HG02938 (cell line): ENCODE measurements around the gene UNC13A.

Experiments used
- ATAC-seq: cut with Tn5 transposase; IDR thresholded peaks from one replicate; pipeline ENCODE4 v1.9.1; 2021; ENCODE audit warnings: mild to moderate bottlenecking, moderate library complexity; ENCODE audit not compliant: unreplicated experiment

UNC13A gene

GRCh38 chr19:17673937-17674799 lies 14.0 kb downstream of the UNC13A start:
- ATAC-seq = no peak

DNA sequence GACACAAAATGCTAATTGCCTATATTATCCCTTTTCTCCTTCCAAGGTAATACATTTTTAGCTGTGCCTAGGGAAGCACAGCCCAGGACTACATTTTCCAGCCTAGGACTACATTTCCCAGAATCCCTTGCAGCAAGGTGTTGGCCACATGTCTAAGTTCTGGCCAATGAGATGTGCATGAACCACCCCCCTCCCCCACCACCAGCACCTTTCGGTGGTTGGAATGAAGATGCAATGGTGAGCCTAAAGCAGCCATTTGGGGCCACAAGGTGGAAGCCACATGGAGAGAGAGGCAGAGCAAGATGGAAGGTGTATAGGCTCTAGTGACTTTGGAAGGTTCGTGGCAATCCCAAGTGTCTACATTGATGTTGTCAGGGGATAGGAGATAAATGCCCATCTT lies 16.2 kb downstream of the UNC13A start:
- no peak for ATAC-seq

- no peak for ATAC-seq
These were observed 18.7 kb downstream of the UNC13A start for GRCh38 chr19:17669419-17669818.

- no peak for ATAC-seq
These were observed 23.1 kb downstream of the UNC13A start for GRCh38 chr19:17665058-17665457.

DNA sequence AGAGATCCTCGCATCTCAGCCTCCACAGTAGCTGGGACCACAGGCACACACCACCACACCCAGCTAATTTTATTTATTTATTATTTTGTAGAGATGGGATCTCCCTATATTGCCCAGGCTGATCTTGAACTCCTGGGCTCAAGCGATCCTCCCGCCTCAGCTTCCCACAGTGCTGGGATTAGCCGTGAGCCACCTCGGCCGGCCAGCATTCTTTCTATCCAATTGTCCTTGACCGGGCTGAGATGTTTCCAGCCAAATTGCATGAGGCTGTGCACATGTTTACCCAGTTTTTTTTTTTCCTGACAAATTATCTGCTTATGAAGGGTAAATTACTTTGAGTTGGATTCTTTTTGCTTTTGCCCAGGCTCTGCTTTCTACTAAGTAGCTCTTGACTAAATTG lies 28.2 kb downstream of the UNC13A start:
- no peak for ATAC-seq

DNA sequence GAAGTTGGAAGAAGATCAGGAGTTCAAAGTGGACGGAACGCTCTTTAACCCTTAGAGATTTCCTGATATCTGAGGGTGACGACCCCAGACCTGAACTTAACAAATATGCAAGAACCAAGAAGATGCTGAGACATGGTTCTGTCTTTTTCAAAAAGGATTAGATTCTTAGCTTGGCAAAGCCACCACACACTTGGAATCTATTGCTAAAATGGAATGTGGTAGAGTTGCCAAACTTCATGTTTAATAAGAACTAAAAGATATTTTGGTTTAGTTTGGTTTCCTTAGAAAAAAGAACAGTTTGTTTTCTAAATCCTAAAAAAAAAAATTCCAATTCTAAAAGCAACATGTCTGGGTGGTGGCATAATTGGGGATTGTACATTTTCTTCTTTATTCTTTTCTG lies 29.5 kb downstream of the UNC13A start:
- ATAC-seq = no peak

GRCh38 chr19:17658240-17658639 lies 29.9 kb downstream of the UNC13A start:
- no peak for ATAC-seq

GRCh38 chr19:17656970-17657369 lies 31.2 kb downstream of the UNC13A start:
- no peak for ATAC-seq

DNA sequence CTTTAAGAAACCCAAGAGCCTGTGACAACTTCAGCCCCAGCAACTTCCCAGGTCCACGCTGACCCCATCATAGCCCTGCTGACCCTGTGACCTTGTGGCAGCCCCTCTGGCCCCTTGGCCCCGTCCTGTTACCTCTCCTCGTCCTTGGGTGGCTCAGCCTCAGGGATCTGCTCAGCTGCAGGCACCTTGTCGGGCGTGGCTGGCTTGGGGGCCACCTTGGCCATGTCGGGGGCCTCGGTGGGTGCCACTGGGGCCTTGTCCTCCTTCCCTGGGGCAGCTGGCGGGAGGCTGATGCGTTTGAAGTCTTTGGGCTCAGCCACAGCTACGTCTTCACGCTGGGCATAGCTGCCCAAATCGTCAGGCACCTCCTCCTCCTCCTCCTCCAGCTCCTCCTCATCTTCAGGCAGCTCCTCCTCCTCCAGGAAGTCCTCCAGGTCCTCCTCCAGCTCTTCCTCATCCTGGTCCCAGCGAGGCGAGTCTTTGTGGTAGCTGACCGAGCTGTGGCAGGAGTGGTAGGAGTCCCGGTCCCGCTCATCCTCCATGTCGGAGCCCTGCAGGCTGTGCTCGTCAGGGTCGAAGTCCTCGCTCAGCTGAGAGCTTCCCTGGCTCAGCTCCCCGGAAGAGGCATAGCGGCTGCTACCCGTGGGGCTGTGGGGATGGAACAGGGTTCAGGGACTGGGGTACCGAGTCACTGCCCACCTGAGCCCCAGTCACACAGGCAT lies 32.2 kb downstream of the UNC13A start:
- ATAC-seq = no peak

DNA sequence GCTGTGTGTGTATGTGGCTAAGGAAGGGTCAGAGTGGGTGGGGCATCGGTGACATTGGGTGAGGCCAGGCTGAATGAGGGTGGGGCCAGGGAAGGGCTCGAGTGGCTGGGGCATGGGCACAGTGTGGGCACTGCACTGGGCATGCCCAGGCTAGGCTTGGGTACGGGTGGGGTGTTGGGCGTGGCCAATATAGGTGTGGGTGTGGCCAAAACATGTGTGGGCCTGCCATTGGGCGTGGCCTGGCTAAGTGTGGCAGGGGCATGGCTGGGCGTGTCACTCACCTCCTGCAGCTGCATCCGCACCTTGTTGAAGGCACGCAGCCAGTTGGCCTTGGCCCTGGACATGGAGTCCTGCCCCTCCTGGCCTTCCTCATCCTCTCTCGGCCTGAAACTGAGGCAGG lies 33.2 kb downstream of the UNC13A start:
- no peak for ATAC-seq

DNA sequence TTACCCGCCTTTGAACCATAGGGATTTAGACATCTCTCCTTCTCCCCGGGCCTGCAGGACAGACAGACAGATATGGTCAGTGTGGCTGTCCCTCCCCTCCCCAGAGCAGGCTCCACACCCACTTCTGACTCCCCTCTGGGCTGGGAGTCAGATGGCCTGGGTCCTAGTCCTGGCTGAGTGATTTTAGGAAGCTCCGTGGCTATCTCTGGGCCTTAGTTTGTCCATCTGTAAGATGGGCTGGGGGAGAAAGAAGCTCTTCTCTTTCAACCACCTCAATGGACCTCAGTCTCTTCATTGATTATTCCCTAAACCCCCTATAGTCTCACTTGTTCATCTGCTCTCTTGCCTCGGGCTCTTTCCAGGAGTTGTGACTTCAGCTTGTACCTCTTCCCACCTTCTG lies 35.5 kb downstream of the UNC13A start:
- ATAC-seq = no peak

GRCh38 chr19:17648786-17649185 lies 39.4 kb downstream of the UNC13A start:
- no peak for ATAC-seq

GRCh38 chr19:17648097-17648660 lies 40.0 kb downstream of the UNC13A start:
- no peak for ATAC-seq

- ATAC-seq = no peak
These were observed 40.8 kb downstream of the UNC13A start for GRCh38 chr19:17647071-17648020.

DNA sequence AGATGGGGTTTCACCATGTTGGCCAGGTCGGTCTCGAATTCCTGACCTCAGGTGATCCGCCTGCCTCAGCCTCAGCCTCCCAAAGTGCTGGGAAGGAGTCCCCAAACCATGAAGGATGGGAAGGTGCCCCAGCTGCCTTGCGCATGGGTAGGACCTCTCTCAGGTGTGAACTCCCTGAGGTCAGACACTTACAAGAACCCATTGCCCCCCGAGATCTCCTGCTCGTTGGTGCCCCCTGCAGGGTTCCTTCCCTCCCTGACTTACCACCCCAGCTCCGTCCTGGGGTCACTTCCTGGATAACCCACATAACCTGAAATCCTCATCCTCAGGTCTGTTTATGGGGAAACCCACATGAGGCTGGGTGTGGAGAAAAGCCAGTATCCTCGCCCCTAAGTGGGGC lies 41.7 kb downstream of the UNC13A start:
- ATAC-seq = no peak

DNA sequence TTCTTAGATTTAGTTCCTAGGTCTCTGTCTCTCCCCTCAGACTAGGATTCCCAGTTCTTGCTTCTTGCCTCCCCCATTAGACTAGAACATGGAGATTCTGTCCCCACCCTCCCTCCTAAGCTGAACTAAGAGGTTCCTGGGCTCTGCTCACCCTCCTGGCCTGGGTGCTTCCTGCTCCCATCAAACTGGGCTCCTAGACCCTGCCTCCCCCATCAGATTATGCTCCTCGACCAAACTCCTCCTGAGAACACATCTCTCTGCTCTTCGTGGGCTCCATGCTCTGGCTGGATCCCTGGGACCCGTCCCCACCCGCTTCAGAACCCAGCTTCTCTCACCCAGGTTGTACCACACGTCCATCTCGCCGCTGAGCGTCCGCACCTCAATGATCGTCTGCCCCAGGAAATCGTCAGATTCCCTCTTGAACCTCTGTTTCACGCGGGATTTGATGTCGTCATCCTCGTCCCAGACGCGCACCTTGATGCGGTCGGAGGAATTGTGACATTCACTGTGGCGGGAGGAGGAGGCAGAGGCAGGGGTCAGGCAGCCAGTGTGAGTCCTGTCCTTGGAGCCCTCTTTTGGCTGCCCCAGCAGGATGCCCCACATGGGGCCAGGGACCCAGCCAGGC lies 42.7 kb downstream of the UNC13A start:
- ATAC-seq = no peak

DNA sequence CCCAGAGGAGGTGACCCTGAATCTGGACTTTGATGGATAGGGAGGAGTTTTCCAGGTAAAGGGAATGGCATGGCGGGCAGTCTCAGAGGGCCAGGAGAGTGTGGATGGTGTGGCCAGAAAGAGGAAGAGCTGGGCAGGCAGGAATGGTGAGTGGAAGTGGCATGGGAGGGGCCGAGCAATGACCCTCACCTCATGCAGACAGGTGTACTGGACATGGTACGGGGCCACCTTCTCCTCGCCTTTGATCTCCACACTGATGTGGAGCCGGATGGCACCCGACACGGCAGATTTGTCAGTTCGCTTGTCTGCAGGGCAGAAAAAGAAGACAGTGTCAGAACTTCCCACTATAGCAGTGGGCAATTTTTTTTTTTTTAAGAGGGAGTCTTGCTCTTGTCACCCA lies 45.5 kb downstream of the UNC13A start:
- no peak for ATAC-seq

DNA sequence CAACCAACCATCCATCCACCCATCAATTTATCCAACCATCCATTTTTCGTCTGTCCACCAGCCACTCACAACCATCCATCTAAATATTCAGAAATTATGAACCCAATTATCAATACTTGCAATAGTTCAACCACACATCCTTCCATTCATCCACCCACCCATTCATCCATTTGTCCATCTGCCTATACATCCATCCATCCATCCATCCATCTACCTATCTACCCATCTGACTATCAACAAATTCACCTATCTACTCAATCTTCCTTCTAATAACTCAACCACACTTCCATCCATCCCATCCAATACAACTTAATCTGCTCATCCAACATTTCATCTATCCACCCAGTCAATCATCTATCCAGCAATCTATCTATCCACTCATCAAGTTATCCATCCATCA lies 46.3 kb downstream of the UNC13A start:
- no peak for ATAC-seq

DNA sequence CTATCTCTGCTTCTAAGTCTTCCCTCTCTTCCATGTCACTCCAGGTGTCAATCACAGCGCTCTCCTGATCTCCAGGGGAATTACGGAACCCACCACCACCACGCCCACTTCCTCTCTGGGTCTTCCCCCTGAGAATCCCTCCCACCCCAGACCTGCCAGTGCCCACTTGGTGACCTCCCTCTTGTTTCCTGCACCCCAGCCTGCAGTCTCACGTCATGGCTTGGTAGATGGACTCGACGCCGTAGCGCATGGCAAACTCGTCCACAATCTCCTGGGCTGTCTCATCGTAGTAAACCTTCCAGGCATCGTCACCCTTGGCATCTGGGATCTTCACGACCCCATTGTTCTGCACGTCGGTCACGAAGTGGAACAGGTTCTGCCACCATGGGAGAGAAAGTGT lies 47.0 kb downstream of the UNC13A start:
- ATAC-seq = no peak

GRCh38 chr19:17633700-17634099 lies 54.5 kb downstream of the UNC13A start:
- no peak for ATAC-seq
